HG03457 (cell line): ENCODE measurements around the gene PUS10.
"Not testable (repeated sequence)": the region's sequence is repeated elsewhere in the genome, so short reads cannot be mapped to it uniquely, and the experiment has no call there.

Source experiments
- ATAC-seq: cut with Tn5 transposase; IDR thresholded peaks from one replicate; pipeline ENCODE4 v1.9.1; 2021; ENCODE audit warnings: moderate number of reproducible peaks; ENCODE audit not compliant: unreplicated experiment

Gene PUS10, protein sequence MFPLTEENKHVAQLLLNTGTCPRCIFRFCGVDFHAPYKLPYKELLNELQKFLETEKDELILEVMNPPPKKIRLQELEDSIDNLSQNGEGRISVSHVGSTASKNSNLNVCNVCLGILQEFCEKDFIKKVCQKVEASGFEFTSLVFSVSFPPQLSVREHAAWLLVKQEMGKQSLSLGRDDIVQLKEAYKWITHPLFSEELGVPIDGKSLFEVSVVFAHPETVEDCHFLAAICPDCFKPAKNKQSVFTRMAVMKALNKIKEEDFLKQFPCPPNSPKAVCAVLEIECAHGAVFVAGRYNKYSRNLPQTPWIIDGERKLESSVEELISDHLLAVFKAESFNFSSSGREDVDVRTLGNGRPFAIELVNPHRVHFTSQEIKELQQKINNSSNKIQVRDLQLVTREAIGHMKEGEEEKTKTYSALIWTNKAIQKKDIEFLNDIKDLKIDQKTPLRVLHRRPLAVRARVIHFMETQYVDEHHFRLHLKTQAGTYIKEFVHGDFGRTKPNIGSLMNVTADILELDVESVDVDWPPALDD

DNA sequence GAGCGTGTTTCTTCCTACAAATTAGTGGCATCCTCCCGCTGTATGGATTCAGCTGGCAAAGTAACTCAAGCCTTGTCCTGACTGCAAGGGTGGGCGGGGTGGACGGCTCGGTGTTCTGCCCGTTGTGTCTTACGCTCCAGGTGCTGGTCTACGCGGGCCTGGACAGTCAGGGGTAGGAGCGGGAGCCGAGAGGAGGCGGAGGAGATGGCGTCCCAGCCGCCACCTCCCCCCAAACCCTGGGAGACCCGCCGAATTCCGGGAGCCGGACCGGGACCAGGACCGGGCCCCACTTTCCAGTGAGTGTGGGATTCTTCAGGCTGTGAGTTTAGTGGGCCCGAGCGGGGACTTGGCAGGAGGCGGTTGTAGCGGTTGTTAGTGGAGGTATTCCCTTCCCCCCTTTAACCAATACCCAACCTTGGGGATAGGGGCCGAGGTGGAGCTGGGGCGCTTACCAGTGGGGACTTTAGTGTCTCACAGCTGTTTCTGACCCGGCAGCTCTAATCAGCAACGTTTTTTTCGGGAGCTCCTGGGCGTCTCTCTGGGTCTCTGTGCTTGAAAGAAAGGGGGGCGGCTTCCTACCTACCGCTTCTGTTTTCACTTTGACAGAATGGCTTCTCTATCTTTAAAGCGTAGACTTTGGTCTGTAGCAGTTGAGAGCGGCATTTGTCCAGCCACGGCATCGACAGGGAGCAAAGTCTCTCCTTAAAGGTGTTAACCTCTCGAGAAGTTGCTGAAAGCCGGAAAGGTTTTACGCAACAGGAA, at the start of gene PUS10, which contains the start of gene PEX13:
Gene PUS10, minus strand, starts transcription at position 700 of the 762 bp plus-strand sequence. CDS start 6,365 bp downstream, outside the sequence.
Gene PEX13, plus strand, starts transcription at position 165 of the 762 bp plus-strand sequence. Its CDS starts 40 bp downstream, at position 205.
- peak; percentile 74 for ATAC-seq

DNA sequence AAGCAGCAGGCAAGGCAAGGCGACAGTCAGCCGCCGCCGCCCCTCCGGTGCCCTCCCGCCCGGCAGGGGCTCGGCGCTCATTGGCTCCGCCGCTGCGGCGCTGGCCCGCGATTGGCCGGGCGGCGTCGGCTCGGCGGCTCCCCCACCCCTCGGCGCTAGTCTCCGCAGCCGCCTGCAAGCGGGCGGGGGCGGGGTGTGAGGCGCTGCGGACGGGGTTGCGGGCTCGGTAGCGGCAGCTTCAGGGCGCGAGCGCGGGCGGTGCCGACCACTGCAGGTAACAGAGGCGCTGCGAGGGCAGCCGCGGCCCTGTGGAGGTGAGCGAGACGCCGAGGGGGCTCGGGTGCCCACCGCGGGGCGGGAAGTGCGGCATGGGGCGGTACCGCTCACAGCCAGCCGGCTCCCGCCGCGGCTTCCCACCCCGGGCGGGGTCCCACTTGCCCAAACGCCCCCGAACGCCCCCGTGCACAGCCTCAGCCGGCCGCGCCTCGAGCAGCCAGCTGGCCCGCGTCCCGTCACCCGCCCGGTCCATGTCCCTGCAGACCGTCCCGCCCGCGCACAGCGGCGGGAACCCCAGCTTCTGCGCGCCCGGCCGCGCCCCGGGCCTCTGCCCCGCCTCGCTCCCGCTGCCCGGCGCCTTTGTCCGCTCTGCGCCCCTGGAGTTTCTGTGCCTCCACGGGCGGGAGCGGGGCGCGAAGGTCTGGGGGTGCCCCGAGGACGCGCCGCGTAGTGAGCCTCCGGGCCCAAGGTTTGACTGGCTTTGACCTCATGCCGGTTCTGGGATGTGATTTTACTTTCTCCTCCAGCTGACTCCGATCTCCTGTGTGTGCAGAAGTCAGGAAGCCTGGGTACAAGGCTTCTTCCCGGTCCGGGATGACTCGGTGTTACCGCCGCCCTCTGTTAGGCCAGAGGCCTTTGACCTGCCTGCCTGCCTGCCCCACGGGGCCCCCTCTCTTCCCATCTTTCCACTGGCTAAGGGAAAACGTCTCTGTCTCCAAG, 48.0 kb upstream of the PUS10 start, which contains the start of gene SANBR:
Gene SANBR, plus strand, starts transcription at position 158 of the 996 bp plus-strand sequence. CDS start 4,480 bp downstream, outside the sequence.
- ATAC-seq = peak; percentile 91

DNA sequence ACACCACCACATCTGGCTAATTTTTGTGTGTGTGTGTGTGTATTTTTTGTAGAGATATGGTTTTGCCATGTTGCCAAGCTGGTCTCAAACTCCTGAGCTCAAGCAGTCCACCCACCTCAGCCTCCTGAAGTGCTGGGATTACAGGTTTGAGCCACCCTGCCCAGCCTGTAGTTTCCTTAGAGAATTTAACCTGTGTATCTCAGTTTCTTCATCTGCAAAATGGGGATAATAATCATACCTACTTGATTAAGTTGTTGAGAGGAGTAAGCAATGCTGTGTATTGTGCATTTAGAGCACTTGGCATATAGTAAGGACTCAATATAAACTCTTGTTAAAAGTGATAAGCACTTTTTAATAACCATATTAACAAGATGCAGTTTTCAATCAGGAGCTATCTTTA, 41.3 kb upstream of the PUS10 start:
- ATAC-seq = no peak

DNA sequence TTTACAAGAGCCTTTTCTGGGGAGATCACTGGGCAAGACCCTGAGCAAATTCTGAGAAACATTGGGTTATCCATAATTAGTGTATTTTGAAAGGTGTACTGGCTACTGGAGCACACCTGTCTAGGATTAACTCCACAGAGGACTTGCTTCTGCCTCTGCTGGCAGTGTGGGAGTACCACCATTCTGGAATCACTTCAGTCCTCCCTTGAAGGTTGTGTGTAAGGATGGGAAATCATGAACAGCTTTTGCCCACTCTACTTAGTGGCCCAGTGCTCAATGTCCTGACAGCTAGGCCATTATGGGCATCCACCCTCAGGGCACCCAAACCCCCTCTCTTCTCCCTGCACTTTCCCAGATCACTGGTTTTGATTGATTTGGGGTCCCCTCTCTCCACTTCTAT, 39.5 kb upstream of the PUS10 start:
- ATAC-seq = no peak

DNA sequence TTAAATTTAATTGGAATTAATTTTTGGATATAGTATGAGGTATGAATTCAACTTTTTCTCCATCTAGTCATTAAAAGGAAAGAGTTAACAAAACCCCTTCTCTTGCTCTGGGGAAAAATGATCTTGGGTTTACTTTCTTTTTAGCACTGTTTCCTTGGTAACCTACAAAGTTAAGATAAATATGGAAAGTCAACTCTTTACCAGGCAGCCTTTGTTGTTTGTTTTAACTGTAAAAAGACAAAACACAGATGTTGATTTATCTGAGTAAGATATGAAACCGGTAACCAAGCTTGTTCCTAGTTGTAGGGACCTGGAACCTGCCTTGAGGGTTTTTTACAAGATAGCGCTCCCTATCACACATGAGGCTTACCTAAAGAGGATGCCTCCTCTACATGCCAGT, 37.5 kb upstream of the PUS10 start:
- no peak for ATAC-seq

DNA sequence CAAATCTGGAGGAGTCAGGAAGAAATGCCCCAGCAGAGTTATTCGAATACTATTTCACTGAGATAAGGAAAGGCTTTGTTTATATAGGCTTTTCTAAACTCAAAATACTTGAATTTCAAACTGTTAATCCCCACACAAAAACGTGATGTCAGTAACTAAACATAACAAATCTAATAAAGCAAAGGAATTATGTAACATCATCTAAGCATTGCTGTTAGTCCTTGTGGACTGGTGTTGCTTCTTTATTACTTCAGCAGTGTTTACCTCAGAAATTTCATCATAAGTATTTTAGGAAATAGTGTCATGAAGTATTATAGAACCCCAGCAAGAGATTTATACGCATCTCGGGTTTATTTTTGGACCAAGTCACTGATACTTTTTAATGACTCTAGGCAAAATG, 27.9 kb upstream of the PUS10 start:
- no peak for ATAC-seq

DNA sequence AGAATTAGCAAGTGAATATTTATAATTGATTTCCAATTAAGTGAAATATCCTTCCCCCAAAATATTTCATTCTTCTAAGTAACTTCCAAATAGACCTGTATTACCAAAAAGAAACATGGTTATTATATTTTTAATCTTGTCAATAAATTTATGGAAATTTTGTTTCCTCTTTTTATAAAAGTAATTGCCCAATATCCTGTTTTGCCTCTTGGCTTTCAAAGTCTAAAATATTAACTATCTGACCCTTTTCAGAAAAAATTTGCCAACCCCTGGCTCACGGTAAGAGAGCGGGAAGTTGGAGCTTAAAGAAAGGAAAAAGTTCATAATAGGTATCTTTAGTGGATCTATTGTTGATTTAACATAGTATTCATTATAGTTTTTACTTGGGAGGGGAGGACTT, 27.2 kb upstream of the PUS10 start:
- no peak for ATAC-seq

DNA sequence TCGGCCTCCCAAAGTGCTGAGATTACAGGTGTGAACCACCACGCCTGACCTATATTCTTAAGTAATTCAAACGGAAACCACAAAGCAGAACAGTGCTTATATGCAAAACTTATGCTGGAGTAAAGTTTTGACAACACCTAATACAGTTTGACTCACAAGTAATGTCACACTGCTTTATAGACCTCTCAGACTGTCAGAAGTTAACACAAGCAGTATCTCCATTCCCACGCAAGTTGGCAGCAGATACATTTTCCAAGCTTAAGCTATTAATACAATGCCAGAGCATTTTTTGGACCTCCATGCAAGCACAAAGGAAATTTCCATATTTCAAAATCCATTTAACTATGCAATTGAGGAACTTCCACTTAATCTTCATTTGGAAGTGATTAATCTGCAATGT, 26.6 kb upstream of the PUS10 start:
- ATAC-seq = no peak

DNA sequence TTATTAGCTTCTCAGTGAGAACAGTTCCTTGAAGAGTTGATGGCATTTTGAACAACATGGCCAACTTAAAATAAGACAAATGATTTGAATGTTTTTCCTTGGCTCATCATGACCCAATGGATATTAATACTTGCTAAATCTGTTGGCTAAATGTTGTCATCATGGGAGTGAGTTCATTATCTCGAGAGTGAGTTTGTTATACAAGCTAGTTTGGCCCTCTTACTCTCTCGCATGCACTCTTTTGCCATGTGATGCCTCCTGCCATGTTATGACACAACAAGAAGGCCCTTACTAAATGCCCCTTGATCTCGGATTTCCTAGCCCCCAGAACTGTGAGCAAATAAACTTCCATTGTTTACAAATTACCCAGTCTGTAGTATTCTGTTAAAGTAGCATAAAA, 24.8 kb upstream of the PUS10 start:
- ATAC-seq = no peak

DNA sequence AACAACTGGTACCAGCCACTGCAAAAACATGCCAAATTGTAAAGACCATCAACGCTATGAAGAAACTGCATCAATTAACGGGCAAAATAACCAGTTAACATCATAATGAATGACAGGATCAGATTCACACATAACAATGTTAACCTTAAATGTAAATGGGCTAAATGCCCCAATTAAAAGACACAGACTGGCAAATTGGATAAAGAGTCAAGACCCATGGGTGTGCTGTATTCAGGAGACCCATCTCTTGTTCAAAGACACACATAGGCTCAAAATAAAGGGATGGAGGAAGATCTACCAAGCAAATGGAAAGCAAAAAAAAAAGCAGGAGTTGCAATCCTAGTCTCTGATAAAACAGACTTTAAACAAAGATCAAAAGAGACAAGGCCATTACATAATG, 18.6 kb upstream of the PUS10 start:
- not testable (repeated sequence) for ATAC-seq

DNA sequence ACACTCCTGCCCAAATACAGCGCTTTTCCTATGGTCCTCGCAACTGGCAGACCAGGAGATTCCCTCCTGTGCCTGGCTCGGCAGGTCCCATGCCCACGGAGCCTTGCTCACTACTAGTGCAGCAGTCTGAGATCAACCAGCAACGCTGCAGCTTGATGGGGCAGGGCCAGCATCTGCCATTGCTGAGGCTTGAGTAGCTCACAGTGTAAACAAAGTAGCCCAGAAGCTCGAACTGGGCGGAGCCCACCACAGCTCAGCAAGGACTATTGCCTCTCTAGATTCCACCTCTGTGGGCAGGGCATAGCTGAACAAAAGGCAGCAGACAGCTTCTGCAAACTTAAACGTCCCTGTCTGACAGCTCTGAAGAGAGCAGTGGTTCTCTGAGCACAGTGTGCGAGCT, 16.5 kb upstream of the PUS10 start:
- not testable (repeated sequence) for ATAC-seq

DNA sequence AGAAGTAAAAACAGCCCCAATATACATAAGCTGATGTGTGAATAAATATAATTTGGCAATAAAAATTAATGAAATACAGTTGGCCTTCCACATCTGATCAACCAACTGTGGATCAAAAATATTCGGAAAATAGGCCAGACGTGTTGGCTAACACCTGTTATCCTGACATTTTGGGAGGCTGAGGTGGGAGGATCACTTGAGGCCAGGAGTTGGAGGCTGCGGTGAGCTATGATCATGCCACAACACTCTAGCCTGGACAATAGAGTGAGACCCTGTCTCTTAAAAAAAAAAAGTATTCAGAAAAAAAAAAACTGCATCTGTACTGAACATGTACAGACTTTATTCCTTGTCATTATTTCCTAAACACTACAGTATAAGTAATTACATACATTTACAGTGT, 11.5 kb upstream of the PUS10 start:
- ATAC-seq = no peak

DNA sequence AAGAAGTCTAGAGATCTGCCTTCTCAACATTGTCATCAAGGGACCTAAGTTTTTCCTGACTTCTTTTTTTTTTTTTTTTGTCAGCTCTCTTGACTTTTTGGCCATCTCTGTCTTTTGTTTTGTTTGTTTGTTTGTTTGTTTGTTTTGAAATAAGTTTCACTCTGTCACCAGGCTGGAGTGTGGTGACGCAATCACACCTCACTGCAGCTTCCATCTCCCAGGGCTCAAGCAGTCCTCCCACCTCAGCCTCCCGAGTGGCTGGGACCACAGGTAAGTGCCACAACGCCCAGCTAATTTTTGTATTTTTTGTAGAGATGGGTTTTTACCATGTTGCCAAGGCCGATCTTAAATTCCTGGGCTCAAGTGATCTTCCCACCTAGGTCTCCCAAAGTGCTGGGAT, 5.6 kb upstream of the PUS10 start:
- no peak for ATAC-seq

DNA sequence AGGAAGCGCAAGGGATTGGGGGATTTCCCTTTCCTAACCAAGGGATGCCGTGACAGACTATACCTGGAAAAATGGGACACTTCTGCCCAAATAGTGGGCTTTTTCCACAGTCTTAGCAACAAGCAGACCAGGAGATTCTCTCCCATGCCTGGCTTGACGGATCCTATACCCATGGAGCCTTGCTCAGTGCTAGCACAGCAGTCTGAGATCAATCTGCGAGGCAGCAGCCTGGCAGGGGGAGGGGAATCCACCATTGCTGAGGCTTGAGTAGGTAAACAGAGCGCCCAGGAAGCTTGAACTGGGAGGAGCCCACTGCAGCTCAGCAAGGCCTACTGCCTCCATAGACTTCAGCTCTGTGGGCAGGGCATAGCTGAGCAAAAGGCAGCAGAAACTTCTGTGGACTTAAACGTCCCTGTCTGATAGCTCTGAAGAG, 3.2 kb upstream of the PUS10 start:
- no peak for ATAC-seq

DNA sequence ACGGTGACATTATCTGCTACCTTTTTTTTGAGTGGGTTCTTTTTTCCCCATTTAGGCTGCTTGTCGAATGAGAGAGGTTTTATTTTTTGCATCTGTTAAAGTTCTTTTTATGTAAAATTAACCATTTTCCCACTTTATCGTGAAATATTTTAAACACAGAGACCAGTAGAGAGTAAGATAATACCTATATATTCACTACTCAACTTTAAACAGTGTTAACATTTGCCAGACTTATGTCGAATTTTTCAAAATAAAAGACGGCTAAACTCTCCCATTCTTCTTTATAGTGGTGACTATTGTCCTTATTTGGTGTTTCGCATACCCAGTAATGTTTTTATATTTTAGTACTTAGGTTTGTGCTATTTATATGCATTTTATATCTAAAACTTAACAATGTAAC, 743 bp upstream of the PUS10 start:
- ATAC-seq = no peak

DNA sequence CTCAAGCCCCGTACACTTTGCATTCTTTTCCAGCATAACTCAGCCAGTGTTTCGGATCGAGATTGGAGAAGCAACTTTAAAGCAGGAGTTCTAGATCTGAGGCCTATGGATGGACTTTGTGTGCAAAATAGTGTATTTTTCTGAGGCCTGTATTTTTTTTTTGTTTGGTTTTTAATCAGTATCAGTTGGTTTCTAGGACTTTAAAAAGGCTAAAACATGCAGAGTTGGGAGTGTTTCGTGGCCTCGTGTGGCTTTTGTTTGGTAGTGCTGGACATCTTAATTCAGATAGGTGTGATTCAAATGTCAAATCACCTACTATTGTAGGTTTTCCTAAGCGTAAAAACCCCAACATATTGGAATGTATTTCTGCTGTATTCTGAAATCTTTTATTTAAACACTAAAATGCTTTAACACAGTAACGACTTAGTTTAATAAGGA, 282 bp upstream of the PUS10 start:
- ATAC-seq = peak; percentile 3

DNA sequence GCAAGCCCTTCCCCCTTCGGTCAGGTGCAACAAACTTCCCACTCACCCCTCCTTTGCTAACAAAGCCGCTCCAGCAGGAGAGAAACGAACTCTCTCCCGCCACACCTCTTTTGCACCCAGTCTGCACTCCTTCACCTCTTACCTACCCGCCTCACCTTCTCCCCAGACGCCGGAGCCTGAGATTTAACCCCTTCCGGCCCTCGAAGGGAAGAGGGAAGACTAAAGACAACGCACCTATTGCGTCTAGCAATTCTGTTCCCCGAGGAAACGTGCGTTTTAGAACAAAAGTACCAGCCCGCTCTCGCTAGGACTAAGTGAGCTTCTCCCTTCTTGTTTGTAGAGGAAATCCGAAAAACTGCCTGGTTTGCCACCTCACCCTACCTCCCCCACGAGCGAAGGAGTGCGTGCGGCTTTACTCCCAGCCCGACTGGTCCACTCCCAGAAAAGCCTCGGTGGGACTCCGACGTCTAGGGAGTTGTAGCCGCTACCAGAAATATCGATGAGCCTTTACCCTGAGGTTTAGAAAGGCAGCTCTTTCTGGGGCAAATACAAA, 976 bp downstream of the PUS10 start:
- ATAC-seq = peak; percentile 40

DNA sequence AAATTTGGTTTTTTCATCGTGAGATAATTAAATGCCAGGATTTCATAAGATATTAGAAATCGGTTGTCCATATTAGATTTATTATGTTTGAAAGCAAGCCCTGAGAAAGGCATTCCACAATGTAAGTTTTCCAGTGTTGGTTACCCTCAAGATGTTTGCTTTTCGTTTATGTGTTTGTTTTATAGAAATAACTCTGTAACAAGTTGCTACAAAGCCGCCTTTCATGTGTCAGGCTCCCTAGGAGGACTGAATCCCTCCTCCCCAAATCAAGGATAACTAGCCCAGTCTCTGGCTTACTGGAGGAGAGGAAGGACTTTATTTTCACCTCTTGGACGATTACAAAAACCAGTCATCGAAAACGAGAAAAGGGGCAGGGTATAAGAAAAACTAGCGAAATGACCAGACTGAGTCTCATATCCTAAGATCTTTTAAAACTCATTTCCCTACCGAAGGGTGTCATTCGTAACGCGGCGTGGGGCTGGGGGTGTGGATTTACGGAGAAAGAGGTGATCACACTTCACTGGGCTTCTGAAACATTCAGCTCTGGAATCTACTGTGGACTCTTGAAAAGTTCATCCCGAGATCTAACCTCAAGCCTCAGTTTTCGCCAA, 1.6 kb downstream of the PUS10 start:
- ATAC-seq = peak; percentile 23

DNA sequence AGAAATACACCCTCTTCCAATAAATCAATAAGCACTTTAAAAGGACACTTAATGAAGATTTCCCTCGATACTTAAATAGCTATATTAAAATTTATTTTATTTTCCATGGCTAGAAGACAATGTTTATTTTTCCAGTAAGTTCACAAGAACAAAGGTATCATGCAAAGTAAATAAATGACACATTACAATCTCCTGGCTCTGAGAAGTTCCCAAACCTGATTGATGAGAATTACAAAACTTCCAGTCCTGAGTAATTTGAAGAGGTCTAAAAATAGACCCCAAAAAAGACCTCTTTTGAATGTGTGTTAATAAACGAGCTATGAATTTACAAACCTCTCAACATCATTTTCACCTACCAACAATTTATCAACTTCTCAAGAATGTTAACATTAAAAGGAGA, 2.1 kb downstream of the PUS10 start:
- no peak for ATAC-seq

DNA sequence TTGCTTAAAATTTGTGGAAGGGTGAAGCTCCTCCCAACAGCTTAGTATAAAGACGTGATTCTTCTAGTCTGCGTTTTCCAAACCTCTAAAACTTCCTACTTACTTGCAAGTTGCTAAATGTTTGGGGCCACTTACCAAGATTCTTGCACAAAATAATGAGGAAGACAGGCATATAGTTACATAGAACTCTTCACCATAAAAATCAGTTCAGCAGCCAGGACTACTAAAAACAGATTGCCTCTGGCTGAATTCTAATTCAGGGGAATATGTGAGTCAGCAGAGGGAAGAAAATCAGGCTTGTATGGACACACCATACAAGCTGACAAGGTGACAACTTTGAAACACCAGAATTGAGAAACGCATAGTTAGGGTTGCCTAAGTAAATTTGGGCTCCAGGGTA, 3.3 kb downstream of the PUS10 start:
- ATAC-seq = no peak
